Activated CD4-positive, alpha-beta T cell treated with anti-CD3 and anti-CD28 coated beads, Interleukin-2, amount 50 U/mL, for 48 hours (primary cell): ENCODE results near the gene LRCH1.
A peak's percentile ranks its signal among the peaks of the same experiment; 100 is the strongest.

ENCODE experiments used
- DNase-seq, 2 experiments: peaks; one replicate each; pipeline ENCODE4 v3.0.0-alpha.2; 2020

LRCH1 gene

GRCh38 chr13:46668302-46668720, 115.3 kb downstream of the LRCH1 start:
- DNase-seq = peak in 1 of 2 experiments; percentile 21

DNA sequence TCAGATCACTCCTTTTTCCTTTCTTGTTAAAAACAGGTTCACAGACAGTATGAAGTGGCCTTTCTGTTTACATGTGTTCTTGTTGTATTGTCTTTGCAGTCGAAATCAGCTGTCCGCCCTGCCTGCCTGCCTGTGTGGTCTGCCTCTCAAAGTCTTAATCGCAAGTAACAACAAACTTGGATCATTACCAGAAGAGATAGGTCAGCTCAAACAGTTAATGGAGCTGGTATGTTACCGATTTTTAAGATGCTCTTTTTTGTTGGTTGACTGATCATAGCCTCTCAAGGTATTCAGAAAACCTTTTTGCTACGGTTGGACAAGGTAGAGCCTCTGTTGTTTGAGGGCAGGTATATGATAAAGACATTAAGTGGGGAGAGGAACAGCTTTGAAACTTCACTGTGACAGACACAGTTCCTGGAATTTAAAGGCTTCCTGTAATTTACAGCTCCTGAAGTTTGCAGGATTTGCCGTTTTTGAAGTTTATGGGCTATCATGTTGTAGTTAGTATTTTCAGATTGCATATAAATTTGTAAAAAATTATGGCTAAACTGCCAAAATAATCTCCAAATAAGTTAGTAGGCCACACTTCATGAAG, 116.1 kb downstream of the LRCH1 start:
- DNase-seq = no peak

GRCh38 chr13:46672338-46673090, 119.5 kb downstream of the LRCH1 start:
- DNase-seq = no peak

- DNase-seq = no peak
Measured at GRCh38 chr13:46675016-46675415, 122.0 kb downstream of the LRCH1 start.

- no peak for DNase-seq
Measured at GRCh38 chr13:46676378-46676725, 123.4 kb downstream of the LRCH1 start.

- no peak for DNase-seq
Measured at GRCh38 chr13:46679369-46680120, 126.6 kb downstream of the LRCH1 start.

DNA sequence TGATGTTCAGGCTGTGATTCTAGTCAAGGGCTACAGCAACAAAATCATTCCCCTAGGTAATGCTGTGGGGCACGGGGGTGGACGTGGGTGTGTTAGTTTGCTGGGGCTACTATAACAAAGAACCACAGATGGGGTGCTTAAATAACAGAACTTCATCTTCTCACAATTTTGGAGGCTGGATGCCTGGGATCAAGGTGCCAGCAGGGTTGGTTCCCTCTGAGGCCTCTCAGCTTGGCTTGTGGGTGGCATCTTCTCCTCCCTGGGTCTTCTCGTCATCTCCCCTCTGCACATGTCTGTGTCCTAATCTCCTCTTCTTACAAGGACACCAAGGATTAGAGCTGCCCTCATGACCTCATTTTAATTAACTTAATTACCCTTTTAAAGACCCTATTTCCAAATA, 129.0 kb downstream of the LRCH1 start:
- no peak for DNase-seq

- no peak for DNase-seq
Measured at GRCh38 chr13:46682707-46683106, 129.7 kb downstream of the LRCH1 start.

- DNase-seq = no peak
Measured at GRCh38 chr13:46683676-46684260, 130.8 kb downstream of the LRCH1 start.

GRCh38 chr13:46684287-46685001, 131.5 kb downstream of the LRCH1 start:
- no peak for DNase-seq

DNA sequence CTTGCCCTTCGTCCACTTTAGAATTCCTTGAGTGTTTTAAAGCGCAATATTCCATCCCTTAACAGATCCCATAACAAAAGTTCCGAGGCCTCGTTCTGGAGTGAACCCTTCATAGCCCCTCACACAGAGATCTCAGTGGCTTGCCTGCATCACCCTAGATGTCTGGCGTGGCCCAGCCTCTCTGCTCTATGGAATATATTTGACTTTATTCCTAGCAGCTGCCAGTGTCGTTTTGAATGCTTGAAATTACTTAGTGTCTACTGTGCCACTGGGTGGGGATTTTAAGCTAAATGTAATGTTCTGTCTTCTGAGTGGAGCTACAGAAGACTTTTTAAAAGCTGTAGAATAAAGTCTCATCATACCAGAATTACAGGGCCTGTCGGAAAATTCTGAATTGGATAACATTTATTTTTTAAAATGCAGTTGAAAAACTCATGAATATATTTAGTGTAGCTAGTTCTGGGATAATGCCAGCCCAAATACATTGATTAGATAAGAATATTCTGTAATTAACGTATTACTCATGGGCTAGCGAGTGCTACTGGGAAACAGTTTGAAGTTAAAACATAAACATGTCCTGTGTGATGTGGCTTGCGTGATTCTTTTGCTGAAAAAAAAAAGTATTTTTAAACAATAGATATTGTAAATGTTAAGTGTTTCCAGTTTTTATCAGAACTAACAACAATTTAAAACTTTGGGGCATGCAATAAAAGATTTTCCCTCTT, 132.2 kb downstream of the LRCH1 start:
- DNase-seq = no peak

DNA sequence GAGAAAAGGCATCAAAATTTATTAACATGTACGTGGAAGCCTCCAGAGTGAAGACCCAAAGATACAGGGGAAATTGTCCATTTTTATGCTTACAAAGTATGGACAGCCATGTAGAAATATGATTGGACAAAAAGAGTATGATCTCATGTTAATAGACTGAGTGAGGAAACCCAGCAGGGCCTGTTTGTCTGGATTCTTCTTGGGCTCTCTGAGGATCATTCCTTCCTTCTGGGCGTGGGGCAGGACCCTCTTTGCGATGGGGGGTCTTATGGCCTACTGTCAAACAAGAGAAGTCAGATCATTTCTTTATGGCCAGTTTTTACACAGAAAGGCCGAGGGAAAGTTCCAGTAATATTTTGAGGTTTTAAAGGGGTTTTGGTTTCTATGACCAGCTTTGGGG, 133.2 kb downstream of the LRCH1 start:
- DNase-seq = no peak

DNA sequence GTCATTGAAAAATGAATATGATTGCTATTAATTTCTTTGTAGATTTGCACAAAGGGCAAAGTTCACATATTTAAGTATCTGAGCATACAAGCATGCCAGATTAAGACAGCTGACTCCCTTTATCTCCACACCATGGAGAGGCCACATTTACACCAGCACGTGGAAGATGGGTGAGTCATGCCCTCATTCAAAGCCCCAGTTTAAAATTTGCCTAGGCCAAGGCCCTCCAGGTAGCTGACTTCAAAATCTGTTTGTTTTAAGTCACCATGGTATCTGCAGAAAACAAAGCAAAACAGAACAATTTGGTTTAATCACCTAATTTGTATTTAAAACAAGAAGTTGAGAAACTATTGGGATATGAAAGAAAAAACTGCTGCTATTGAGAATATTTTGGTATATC, 134.8 kb downstream of the LRCH1 start:
- DNase-seq = no peak

- DNase-seq = no peak
Measured at GRCh38 chr13:46688306-46688705, 135.3 kb downstream of the LRCH1 start.

DNA sequence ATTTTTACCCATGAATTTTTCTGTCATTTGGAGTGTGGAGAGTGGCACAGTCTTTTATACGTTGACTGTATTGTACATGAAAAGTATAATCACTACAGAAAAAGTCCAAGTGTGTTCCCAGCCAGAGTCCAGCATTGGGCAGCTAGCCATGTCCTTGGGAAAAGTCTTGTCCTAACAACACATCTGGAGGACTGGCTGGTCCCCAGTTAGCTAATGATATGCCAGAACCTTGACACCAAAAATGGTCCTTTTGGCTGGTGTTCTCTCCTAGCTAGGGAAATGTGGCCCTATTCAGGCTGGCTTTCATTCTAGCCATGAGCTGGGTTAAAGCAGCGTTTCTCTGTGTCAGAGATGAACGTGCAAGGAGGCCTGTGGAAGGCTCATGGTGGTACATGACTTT, 145.0 kb downstream of the LRCH1 start:
- DNase-seq = no peak

GRCh38 chr13:46698910-46699460, 146.0 kb downstream of the LRCH1 start:
- DNase-seq = no peak

DNA sequence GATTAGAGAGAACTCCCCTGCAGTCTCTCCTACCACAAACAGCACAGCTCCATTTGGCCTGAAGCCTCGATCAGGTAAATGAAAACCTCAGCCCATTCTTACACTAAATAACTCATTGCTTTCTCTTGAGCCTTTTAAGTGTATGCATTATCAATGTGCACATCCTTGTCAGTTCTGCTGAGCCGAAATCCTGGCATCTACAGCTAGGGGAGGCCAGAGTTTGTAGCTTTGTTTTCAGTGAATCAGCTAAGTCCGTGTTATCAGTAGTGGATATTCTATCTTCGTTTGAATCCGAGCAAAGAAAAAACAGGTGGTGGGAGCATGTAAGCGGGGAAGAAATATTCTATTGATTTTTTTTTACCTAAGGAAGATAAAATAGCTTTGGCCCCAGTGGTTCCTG, 159.6 kb downstream of the LRCH1 start:
- no peak for DNase-seq

GRCh38 chr13:46715363-46715762, 162.4 kb downstream of the LRCH1 start:
- no peak for DNase-seq

GRCh38 chr13:46716821-46717220, 163.9 kb downstream of the LRCH1 start:
- no peak for DNase-seq

GRCh38 chr13:46717275-46717674, 164.3 kb downstream of the LRCH1 start:
- no peak for DNase-seq

DNA sequence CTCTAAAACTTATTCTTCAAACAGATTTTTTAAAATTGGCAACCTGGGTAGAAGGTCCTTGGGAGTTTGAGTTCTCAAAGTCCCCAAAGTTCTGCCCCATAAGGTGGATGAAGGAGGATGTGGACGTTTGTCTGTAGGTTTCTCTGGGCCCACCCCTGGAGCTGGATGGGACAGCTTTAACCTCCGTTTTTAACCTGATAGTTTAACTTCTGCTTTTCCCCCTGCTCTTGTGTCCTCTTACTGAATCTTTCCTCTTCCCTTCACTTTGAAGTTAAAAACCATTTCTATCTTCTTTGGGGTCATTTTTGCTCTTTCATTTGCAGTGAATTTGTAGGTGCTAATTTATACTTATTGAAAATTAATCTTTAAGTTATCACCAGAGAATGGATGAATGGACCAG, 164.9 kb downstream of the LRCH1 start:
- no peak for DNase-seq

DNA sequence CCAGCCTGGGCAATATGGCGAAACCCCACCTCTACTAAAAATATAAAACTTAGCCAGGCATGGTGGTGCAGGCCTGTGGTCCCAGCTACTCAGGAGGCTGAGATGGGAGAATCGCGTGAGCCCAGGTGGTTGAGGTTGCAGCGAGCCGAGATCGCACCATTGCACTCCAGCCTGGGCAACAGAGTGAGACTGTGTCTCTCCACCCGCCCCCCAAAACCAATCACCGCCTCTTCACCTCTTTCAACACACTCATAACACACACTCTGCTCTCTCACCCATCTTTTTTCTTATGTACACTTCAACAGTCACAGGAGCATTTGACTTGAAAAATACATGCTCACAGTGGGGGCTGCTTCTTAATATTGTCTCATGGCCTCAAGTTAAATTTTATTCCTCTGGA, 167.2 kb downstream of the LRCH1 start:
- DNase-seq = no peak
